Glutamatergic neuron (in vitro differentiated cells): Measurements from ENCODE around the gene TEX52. TPM values are rescaled to one million over a fixed set of nuclear protein-coding genes. Genes with fewer than 3 reads are reported as not detected.

ENCODE experiments used
- DNase-seq: peaks from one replicate; pipeline ENCODE4 v3.0.0; 2022
- H3K27ac Mint-ChIP-seq: one replicate; pipeline ENCODE4 v1.8.0; 2020; ENCODE audit warnings: mild to moderate bottlenecking, mixed read lengths, inconsistent platforms; ENCODE audit not compliant: unreplicated experiment
- H3K27me3 Mint-ChIP-seq: one replicate; pipeline ENCODE4 v1.8.0; 2020; ENCODE audit warnings: mild to moderate bottlenecking, moderate library complexity, mixed read lengths, inconsistent platforms; ENCODE audit not compliant: unreplicated experiment
- H3K36me3 Mint-ChIP-seq: one replicate; pipeline ENCODE4 v1.8.0; 2020; ENCODE audit warnings: mild to moderate bottlenecking, mixed read lengths, inconsistent platforms; ENCODE audit not compliant: unreplicated experiment
- H3K4me1 Mint-ChIP-seq: one replicate; pipeline ENCODE4 v1.8.0; 2020; ENCODE audit warnings: mild to moderate bottlenecking, low read depth, mixed read lengths, inconsistent platforms; ENCODE audit not compliant: unreplicated experiment
- H3K4me3 Mint-ChIP-seq: one replicate; pipeline ENCODE4 v1.8.0; 2020; ENCODE audit warnings: mild to moderate bottlenecking, mixed read lengths, inconsistent platforms; ENCODE audit not compliant: unreplicated experiment
- H3K9me3 Mint-ChIP-seq: one replicate; pipeline ENCODE4 v1.8.0; 2020; ENCODE audit warnings: mild to moderate bottlenecking, moderate library complexity, mixed read lengths, inconsistent platforms; ENCODE audit not compliant: unreplicated experiment
- total RNA-seq: library from RNA; stranded (reverse); fragmentation: NEBNext Ultra II Directional; extraction: Animal tissue kit (Norgen Biotek cat#: 25700); gene quantifications from one replicate; pipeline ENCODE4 v1.2.1, GENCODE V29; 2021; ENCODE audit not compliant: unreplicated experiment
- TF ChIP-seq, protein P1 (sequence below): fragments of 200-600 bp; sonication (generic); IDR thresholded peaks from one replicate; pipeline ENCODE4 v1.5.0; 2021; ENCODE audit not compliant: partially characterized antibody, unreplicated experiment

The TEX52 gene
- total RNA-seq, 1 donor from 2014 or later, result not detected

DNA sequence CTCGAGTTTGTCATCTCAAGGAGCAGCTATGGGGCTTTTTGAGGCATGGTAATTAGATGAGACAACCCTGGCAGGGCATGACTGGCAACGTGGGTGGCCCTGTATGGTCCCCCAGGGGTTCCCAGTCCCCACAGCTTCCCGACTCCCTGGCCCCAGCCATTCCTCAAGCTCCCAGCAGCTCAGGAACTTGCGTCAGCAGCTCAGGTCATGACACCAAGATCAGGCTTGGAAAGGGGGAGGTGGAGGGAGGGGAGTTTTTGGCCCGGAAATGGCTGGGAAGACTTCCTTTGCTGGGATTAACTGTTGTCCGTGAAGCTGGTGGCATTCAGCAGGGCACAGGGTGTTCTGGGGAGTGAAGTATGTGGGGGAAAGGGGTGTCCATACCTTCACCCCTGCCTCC lies 11.6 kb downstream of the TEX52 start:
- H3K27me3 Mint-ChIP-seq, result peaks cover 2% of the 10 kb centered on the region
- no peak for DNase-seq
- H3K27ac Mint-ChIP-seq, result no peak overlapping the region
- TF ChIP-seq, protein P1, sequence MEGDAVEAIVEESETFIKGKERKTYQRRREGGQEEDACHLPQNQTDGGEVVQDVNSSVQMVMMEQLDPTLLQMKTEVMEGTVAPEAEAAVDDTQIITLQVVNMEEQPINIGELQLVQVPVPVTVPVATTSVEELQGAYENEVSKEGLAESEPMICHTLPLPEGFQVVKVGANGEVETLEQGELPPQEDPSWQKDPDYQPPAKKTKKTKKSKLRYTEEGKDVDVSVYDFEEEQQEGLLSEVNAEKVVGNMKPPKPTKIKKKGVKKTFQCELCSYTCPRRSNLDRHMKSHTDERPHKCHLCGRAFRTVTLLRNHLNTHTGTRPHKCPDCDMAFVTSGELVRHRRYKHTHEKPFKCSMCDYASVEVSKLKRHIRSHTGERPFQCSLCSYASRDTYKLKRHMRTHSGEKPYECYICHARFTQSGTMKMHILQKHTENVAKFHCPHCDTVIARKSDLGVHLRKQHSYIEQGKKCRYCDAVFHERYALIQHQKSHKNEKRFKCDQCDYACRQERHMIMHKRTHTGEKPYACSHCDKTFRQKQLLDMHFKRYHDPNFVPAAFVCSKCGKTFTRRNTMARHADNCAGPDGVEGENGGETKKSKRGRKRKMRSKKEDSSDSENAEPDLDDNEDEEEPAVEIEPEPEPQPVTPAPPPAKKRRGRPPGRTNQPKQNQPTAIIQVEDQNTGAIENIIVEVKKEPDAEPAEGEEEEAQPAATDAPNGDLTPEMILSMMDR, result no peak
- peaks cover 4% of the 10 kb centered on the region for H3K4me1 Mint-ChIP-seq
- H3K4me3 Mint-ChIP-seq, result no peak overlapping the region
- no peaks in the 10 kb centered on the region for H3K36me3 Mint-ChIP-seq
- no peaks in the 10 kb centered on the region for H3K9me3 Mint-ChIP-seq

GRCh38 chr12:2844786-2845185 lies 12.1 kb downstream of the TEX52 start:
- H3K36me3 Mint-ChIP-seq, result no peaks in the 10 kb centered on the region
- no peak overlapping the region for H3K4me3 Mint-ChIP-seq
- peaks cover 2% of the 10 kb centered on the region for H3K27me3 Mint-ChIP-seq
- no peaks in the 10 kb centered on the region for H3K9me3 Mint-ChIP-seq
- TF ChIP-seq, protein P1, result no peak
- H3K4me1 Mint-ChIP-seq, result peaks cover 4% of the 10 kb centered on the region
- DNase-seq, result no peak
- H3K27ac Mint-ChIP-seq, result no peak overlapping the region

GRCh38 chr12:2842948-2843347 lies 13.9 kb downstream of the TEX52 start:
- Mint-ChIP-seq H3K4me1 (no peaks in the 10 kb centered on the region), H3K36me3 (no peaks in the 10 kb centered on the region), H3K27ac (no peak overlapping the region), H3K9me3 (no peaks in the 10 kb centered on the region), H3K4me3 (no peak overlapping the region), H3K27me3 (no peaks in the 10 kb centered on the region)
- TF ChIP-seq, protein P1, result no peak
- DNase-seq, result no peak

- Mint-ChIP-seq H3K4me3 (no peak overlapping the region), H3K27ac (no peak overlapping the region), H3K36me3 (no peaks in the 10 kb centered on the region), H3K27me3 (no peaks in the 10 kb centered on the region), H3K4me1 (no peaks in the 10 kb centered on the region), H3K9me3 (no peaks in the 10 kb centered on the region)
- no peak for DNase-seq
- TF ChIP-seq, protein P1, result no peak
These were observed 15.7 kb downstream of the TEX52 start for GRCh38 chr12:2841056-2841650.

DNA sequence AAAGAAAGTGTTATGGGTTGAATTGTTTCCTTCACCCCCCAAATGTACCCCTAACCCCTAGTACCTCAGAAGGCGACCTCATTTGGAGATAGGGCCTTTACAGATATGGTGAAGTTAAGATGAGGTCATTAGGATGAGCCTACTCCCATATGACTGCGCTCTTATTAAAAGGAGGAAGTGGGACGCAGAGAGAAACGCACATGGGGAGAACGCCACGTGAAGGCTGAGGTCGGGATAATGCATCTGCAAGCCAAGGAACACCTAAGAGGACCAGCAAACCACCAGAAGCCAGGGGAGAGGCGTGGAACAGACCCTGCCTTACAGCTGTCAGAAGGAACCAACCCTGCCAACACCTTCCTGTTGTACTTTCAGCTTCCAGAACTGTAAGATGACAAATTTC lies 20.3 kb downstream of the TEX52 start:
- TF ChIP-seq, protein P1, result no peak
- H3K36me3 Mint-ChIP-seq, result peaks cover 4% of the 10 kb centered on the region
- no peak overlapping the region for H3K27ac Mint-ChIP-seq
- H3K9me3 Mint-ChIP-seq, result peaks cover 2% of the 10 kb centered on the region
- H3K4me3 Mint-ChIP-seq, result no peak overlapping the region
- peaks cover 2% of the 10 kb centered on the region for H3K4me1 Mint-ChIP-seq
- H3K27me3 Mint-ChIP-seq, result peaks cover under 1% of the 10 kb centered on the region
- DNase-seq, result no peak
